Right lobe of liver (tissue), 6 donors: ENCODE data around the gene GHSR. TPM values are rescaled to one million over a fixed set of nuclear protein-coding genes. Genes with fewer than 3 reads are reported as not detected.

ENCODE experiments used
- ATAC-seq, 4 donors: fragments of 200-7000 bp; cut with Tn5 transposase; one replicate each; pipeline ENCODE4 v1.9.1; 2020; ENCODE audit warnings: mild to moderate bottlenecking in 4 of 4, moderate library complexity in 4 of 4
- DNase-seq, 3 donors: peaks; one replicate each; pipeline ENCODE4 v3.0.0-alpha.2; 2020
- H3K27ac ChIP-seq, 3 donors: fragments of 200-600 bp; one replicate each; pipeline ENCODE4 v1.8.0; 2022
- H3K27me3 ChIP-seq, 2 donors: fragments of 200-600 bp; one replicate each; pipeline ENCODE4 v1.8.0; 2022
- H3K36me3 ChIP-seq, 4 donors: fragments of 200-600 bp; sonication (generic) in 1 of 4; one replicate each; pipeline versions ENCODE4 v1.5.1 to v1.8.0; 2017 to 2022; ENCODE audit warnings: control low read depth in 1 of 4
- H3K4me1 ChIP-seq, 4 donors: fragments of 200-600 bp; sonication (generic) in 1 of 4; one replicate each; pipeline versions ENCODE4 v1.5.1 to v1.8.0; 2017 to 2022; ENCODE audit warnings: control low read depth in 1 of 4
- H3K4me3 ChIP-seq, 3 donors: fragments of 200-600 bp; one replicate each; pipeline ENCODE4 v1.8.0; 2022
- H3K9me3 ChIP-seq, 4 donors: fragments of 200-600 bp; sonication (generic) in 1 of 4; one replicate each; pipeline versions ENCODE4 v1.5.1 to v1.8.0; 2017 to 2022; ENCODE audit warnings: control low read depth in 1 of 4
- CTCF ChIP-seq, 4 donors: fragments of 200-600 bp in 3 of 4; fragments of 450-650 bp in 1 of 4; IDR thresholded peaks; one replicate each; pipeline versions ENCODE4 v1.5.1 to v1.8.0; 2016 to 2022; ENCODE audit warnings: antibody characterized with exemption in 4 of 4, mild to moderate bottlenecking in 2 of 4
- POLR2A ChIP-seq: fragments of 450-650 bp; IDR thresholded peaks from one replicate; pipeline ENCODE4 v1.6.1; 2017; ENCODE audit warnings: antibody characterized with exemption, mild to moderate bottlenecking
- WGBS: methylation state at CpG from one replicate; pipeline ENCODE4 v1.1.6; 2018; ENCODE audit warnings: low coverage, low lambda C conversion rate; ENCODE audit not compliant: insufficient coverage; ENCODE audit errors: missing lambda C conversion rate; 5-methylcytosine and 5-hydroxymethylcytosine counted together
- intact Hi-C, 2 donors: fragments of 100-400 bp; cut with DNase I; formaldehyde crosslinking; loops; one replicate each; pipeline versions ENCODE4 v1.11.2 to v1.14.1; 2022
- total RNA-seq, 6 experiments: library from RNA; depleted of rRNA in 2 of 6; stranded (reverse); fragments of >200 nt in 2 of 6; fragmentation: NEBNext Ultra II Directional in 3 of 6; extraction: Animal tissue kit (Norgen Biotek cat#: 25700) in 3 of 6; gene quantifications; one replicate each; pipeline versions ENCODE4 v1.1.0 to v1.2.4, GENCODE V29; 2016 to 2023
- donor health status: DM: no; HTN: yes; CAD: no.
- donor health status: DM: no; HTN: no; CAD: no.
- donor health status: DM: no; HTN: no; CAD: no.
- donor health status: DM: no; HTN: yes; CAD: no.
- donor health status: DM: no; HTN: yes; CAD: no.

Gene GHSR
- total RNA-seq, 6 experiments from 2014 or later: not detected

GRCh38 chr3:172402090-172402489 is 46.2 kb downstream of the GHSR start:
- H3K9me3 ChIP-seq: no peaks in the 10 kb centered on the region
- WGBS: 100% methylated on average over 1 of the region's 2 CpGs
- ATAC-seq: no peak

GRCh38 chr3:172398484-172398883 is 49.8 kb downstream of the GHSR start:
- H3K27ac ChIP-seq: no peak overlapping the region
- no peaks in the 10 kb centered on the region for H3K9me3 ChIP-seq
- H3K27me3 ChIP-seq: no peaks in the 10 kb centered on the region
- ATAC-seq (no peak), DNase-seq (no peak)
- peaks cover 0 to 19% (median 8%) of the 10 kb centered on the region in 4 donors for H3K36me3 ChIP-seq
- H3K4me1 ChIP-seq: no peaks in the 10 kb centered on the region
- intact Hi-C loops: no loop called here
- TF ChIP-seq POLR2A (no peak), CTCF (IDR thresholded peaks at IDR 0.05) (no peak)
- 77% methylated on average over 4 of the region's 4 CpGs for WGBS
- H3K4me3 ChIP-seq: no peak overlapping the region

More at GRCh38 chr3:172402090-172402489, 46.2 kb downstream of the GHSR start:
- Histone ChIP-seq H3K27ac (no peak overlapping the region), H3K36me3 (peaks cover 0 to 16% (median 7%) of the 10 kb centered on the region in 4 donors), H3K4me1 (no peaks in the 10 kb centered on the region), H3K27me3 (no peaks in the 10 kb centered on the region), H3K4me3 (no peak overlapping the region)
- intact Hi-C loops: no loop called here
- no peak for DNase-seq
- no peak for TF ChIP-seq POLR2A
- no peak for TF ChIP-seq CTCF (IDR thresholded peaks at IDR 0.05)

- TF ChIP-seq CTCF (IDR thresholded peaks at IDR 0.05) (no peak), POLR2A (no peak)
- ATAC-seq: peak in 1 of 4 donors; percentile 42
- intact Hi-C loops: no loop called here
These were observed 50.4 kb downstream of the GHSR start for GRCh38 chr3:172397716-172398405.

GRCh38 chr3:172396400-172396799 is 51.9 kb downstream of the GHSR start:
- intact Hi-C loops: no loop called here
- DNase-seq: no peak
- 94% methylated on average over 6 of the region's 7 CpGs for WGBS

More at GRCh38 chr3:172397716-172398405, 50.4 kb downstream of the GHSR start:
- no peaks in the 10 kb centered on the region for H3K9me3 ChIP-seq
- no peak overlapping the region for H3K4me3 ChIP-seq
- DNase-seq: no peak
- H3K36me3 ChIP-seq: peaks cover 0 to 19% (median 8%) of the 10 kb centered on the region in 4 donors
- H3K4me1 ChIP-seq: no peaks in the 10 kb centered on the region
- no peaks in the 10 kb centered on the region for H3K27me3 ChIP-seq
- WGBS: 40% methylated on average over 1 of the region's 1 CpG
- H3K27ac ChIP-seq: no peak overlapping the region

GRCh38 chr3:172394692-172395091 is 53.6 kb downstream of the GHSR start:
- no peak for DNase-seq

More at GRCh38 chr3:172396400-172396799, 51.9 kb downstream of the GHSR start:
- Histone ChIP-seq H3K27me3 (no peaks in the 10 kb centered on the region), H3K27ac (no peak overlapping the region), H3K4me1 (no peaks in the 10 kb centered on the region), H3K36me3 (peaks cover 0 to 12% (median 8%) of the 10 kb centered on the region in 4 donors), H3K9me3 (no peaks in the 10 kb centered on the region), H3K4me3 (no peak overlapping the region)
- no peak for ATAC-seq
- no peak for TF ChIP-seq POLR2A

More at GRCh38 chr3:172394692-172395091, 53.6 kb downstream of the GHSR start:
- H3K4me1 ChIP-seq: no peaks in the 10 kb centered on the region
- TF ChIP-seq POLR2A: no peak
- no peak for TF ChIP-seq CTCF (IDR thresholded peaks at IDR 0.05)
- no peaks in the 10 kb centered on the region for H3K27me3 ChIP-seq
- no peak for ATAC-seq
- intact Hi-C loops: no loop called here
- no peaks in the 10 kb centered on the region for H3K9me3 ChIP-seq
- peaks cover 0 to 12% (median 7%) of the 10 kb centered on the region in 4 donors for H3K36me3 ChIP-seq
- H3K27ac ChIP-seq: no peak overlapping the region
- H3K4me3 ChIP-seq: no peak overlapping the region
- WGBS: 95% methylated on average over 2 of the region's 2 CpGs
